Measurements from ENCODE around the gene MYH14.

The MYH14 gene

DNA sequence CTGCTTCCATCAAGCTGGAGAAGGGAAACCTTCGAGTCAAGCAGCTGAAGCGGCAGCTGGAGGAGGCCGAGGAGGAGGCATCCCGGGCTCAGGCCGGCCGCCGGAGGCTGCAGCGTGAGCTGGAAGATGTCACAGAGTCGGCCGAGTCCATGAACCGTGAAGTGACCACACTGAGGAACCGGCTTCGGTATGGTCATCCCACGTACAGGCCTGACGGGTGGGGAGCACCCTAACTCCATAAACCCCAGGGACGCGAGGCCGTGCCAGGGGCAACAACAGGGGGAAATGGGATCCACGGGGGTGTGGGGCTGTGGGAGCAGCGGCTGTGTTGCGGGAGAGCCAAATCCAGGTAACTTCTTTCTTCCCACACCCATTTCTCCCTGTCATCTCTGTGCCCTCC is 105.6 kb downstream of the MYH14 start:
- no peak overlapping the region for H3K27ac Mint-ChIP-seq
- no peak overlapping the region for H3K4me3 Mint-ChIP-seq
- H3K27me3 Mint-ChIP-seq: peaks cover 57 to 74% of the 10 kb centered on the region in 2 donors
- no peak for ATAC-seq (replicated peaks)
- no peaks in the 10 kb centered on the region for H3K4me1 Mint-ChIP-seq (ENCODE audit: low read depth in 2 of 2)
- no peaks in the 10 kb centered on the region for H3K36me3 Mint-ChIP-seq (ENCODE audit: insufficient read depth)
- DNase-seq: no peak
- no peaks in the 10 kb centered on the region for H3K9me3 Mint-ChIP-seq

GRCh38 chr19:50309396-50310125 is 106.1 kb downstream of the MYH14 start:
- no peak overlapping the region for H3K4me3 Mint-ChIP-seq
- H3K36me3 Mint-ChIP-seq (ENCODE audit: insufficient read depth): peaks cover 2% of the 10 kb centered on the region
- DNase-seq (no peak), ATAC-seq (replicated peaks) (no peak)
- peaks cover 60 to 75% of the 10 kb centered on the region in 2 donors for H3K27me3 Mint-ChIP-seq
- H3K4me1 Mint-ChIP-seq (ENCODE audit: low read depth in 2 of 2): no peaks in the 10 kb centered on the region
- no peak overlapping the region for H3K27ac Mint-ChIP-seq
- no peaks in the 10 kb centered on the region for H3K9me3 Mint-ChIP-seq

- Mint-ChIP-seq H3K36me3 (ENCODE audit: insufficient read depth) (peaks cover 2% of the 10 kb centered on the region), H3K4me3 (no peak overlapping the region), H3K27ac (no peak overlapping the region), H3K9me3 (no peaks in the 10 kb centered on the region), H3K27me3 (peaks cover 63 to 78% of the 10 kb centered on the region in 2 donors), H3K4me1 (ENCODE audit: low read depth in 2 of 2) (peaks cover 3 to 7% of the 10 kb centered on the region in 2 donors)
- ATAC-seq (replicated peaks) (no peak), DNase-seq (no peak)
These were observed 107.5 kb downstream of the MYH14 start for GRCh38 chr19:50310759-50311465.

- ATAC-seq (replicated peaks) (no peak), DNase-seq (no peak)
- no peak overlapping the region for H3K27ac Mint-ChIP-seq
- peaks cover 2% of the 10 kb centered on the region for H3K36me3 Mint-ChIP-seq (ENCODE audit: insufficient read depth)
- H3K4me3 Mint-ChIP-seq: no peak overlapping the region
- H3K27me3 Mint-ChIP-seq: peaks cover 73 to 82% of the 10 kb centered on the region in 2 donors
- no peaks in the 10 kb centered on the region for H3K9me3 Mint-ChIP-seq
- H3K4me1 Mint-ChIP-seq (ENCODE audit: low read depth in 2 of 2): peaks cover 3 to 14% of the 10 kb centered on the region in 2 donors
These were observed 108.6 kb downstream of the MYH14 start for GRCh38 chr19:50311723-50312635.

GRCh38 chr19:50312967-50313811 is 109.8 kb downstream of the MYH14 start:
- no peak for ATAC-seq (replicated peaks)
- Mint-ChIP-seq H3K27me3 (peaks cover 74 to 83% of the 10 kb centered on the region in 2 donors), H3K4me1 (ENCODE audit: low read depth in 2 of 2) (peaks cover 3 to 14% of the 10 kb centered on the region in 2 donors), H3K27ac (no peak overlapping the region), H3K9me3 (no peaks in the 10 kb centered on the region), H3K36me3 (ENCODE audit: insufficient read depth) (peaks cover 2% of the 10 kb centered on the region), H3K4me3 (no peak overlapping the region)
- no peak for DNase-seq

DNA sequence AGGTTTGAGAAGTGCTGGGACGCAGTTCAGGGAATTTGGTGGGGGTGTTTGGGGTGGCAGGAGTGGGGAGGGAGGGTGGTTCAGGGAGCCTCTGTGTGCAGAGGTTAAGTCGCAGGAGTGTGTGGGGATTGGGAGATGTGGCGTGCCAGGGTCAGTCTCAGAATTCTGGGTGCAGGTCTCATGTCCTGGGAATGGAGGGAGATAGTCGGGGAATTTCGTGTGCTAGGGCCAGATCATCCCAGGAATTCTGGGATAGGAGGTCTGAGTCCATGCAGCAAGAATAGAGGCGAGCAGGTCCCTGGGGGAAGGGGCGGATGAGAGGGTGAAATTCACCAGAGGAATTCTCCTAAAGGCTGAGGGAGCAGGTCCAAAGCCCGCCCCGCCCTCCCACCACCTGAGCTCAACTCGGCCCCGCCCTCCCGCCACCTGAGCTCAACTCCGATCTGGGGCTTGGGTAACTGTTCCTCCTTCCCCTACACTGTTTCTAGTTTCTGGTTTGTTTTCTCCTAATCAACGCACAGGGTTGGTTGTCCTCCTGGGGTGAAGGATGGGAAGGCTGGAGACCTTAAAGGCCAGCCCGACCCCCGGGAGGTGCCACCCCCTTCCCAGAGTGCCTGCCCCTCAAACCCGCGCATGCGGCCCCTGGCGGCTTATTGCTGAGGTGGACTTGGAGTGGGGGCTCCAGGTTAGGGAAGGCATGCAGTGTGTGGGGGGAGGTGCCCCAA is 110.6 kb downstream of the MYH14 start:
- Mint-ChIP-seq H3K27ac (no peak overlapping the region), H3K36me3 (ENCODE audit: insufficient read depth) (peaks cover 2% of the 10 kb centered on the region), H3K9me3 (no peaks in the 10 kb centered on the region), H3K4me3 (no peak overlapping the region), H3K4me1 (ENCODE audit: low read depth in 2 of 2) (peaks cover 3 to 14% of the 10 kb centered on the region in 2 donors), H3K27me3 (peaks cover 69 to 81% of the 10 kb centered on the region in 2 donors)
- ATAC-seq (replicated peaks): no peak
- DNase-seq: no peak

- H3K9me3 Mint-ChIP-seq: no peaks in the 10 kb centered on the region
- peaks cover 3 to 14% of the 10 kb centered on the region in 2 donors for H3K4me1 Mint-ChIP-seq (ENCODE audit: low read depth in 2 of 2)
- peak overlapping the region in 1 of 2 donors; percentile 54 for H3K4me3 Mint-ChIP-seq
- H3K27me3 Mint-ChIP-seq: peaks cover 68 to 81% of the 10 kb centered on the region in 2 donors
- no peak overlapping the region for H3K27ac Mint-ChIP-seq
- ATAC-seq (replicated peaks) (no peak), DNase-seq (no peak)
- peaks cover 2% of the 10 kb centered on the region for H3K36me3 Mint-ChIP-seq (ENCODE audit: insufficient read depth)
These were observed 111.6 kb downstream of the MYH14 start for GRCh38 chr19:50314724-50315708.

DNA sequence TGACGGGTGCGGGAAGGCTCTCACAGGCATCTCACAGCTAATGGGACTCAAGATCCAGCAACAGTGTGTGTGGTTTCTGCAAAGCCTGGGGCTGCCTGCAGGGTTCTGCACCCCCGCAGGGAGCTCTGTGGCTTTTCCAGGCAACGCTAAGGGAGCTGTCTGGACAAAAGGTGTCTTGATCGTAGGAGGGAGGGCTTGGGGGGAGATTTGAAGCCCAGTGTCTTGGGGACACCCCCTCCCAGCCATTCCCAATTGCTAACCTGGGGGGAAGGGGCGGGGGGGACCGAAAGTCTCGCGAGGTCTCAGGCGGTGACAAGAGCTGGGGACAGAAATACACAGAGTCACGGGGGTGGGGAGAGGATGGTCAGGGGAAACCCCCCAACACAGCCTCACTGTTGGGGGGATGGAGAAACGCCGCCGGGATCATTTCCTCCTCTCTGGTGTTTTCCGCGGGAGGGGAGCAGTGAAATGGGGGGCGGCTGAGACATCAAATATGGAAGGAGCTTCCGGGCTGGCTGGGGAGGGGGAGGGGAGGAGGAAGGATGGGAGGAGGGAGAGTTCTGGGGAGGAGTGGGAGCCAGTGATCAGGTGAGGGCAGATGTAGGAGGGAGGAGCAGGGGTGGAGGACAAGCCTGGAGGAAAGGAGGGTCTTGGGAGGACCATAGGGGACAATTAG is 112.5 kb downstream of the MYH14 start:
- Mint-ChIP-seq H3K4me3 (peak overlapping the region; percentile 12 to 54), H3K4me1 (ENCODE audit: low read depth in 2 of 2) (peaks cover 3 to 14% of the 10 kb centered on the region in 2 donors), H3K9me3 (no peaks in the 10 kb centered on the region), H3K27me3 (peaks cover 66 to 81% of the 10 kb centered on the region in 2 donors), H3K36me3 (ENCODE audit: insufficient read depth) (peaks cover 2% of the 10 kb centered on the region), H3K27ac (no peak overlapping the region)
- DNase-seq (no peak), ATAC-seq (replicated peaks) (no peak)

DNA sequence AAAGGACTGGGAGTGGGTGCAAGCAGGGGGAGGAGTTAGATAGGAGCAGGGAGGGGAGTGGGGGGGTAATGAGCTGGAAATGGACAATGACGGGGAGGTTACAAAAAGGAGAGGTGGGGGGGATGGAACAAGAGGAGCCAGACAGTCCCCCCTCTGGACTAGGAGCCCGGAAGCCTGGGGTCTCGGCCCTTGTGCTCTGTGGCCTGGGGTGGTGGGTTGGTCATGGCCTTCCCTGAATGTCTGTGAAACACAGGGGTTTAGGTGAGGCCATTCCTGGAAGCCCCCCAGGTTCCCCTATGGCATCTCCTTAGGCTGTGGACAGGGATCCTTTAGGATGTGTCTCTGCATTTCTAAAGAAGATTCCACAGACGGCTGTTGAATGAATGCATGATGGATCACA is 113.7 kb downstream of the MYH14 start:
- no peak for DNase-seq
- Mint-ChIP-seq H3K27ac (no peak overlapping the region), H3K4me3 (no peak overlapping the region)

DNA sequence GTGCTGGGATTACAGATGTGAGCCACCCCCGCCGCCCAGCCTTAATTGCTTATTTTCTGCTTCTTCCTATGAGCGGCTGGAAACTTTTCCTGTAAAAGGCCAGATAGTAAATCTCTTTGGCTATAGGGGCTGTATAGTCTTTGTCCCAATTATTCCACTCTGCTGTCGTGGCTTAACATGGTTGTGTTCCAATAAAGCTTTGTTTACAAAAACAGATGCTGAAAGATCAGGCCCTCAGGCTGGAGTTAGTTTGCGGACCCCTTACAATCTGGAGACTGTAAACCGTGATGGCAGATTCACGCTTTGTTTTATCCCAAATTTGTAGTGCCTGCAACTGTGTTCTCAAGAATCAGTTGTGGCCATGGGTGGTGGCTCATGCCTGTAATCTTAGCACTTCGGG is 115.0 kb downstream of the MYH14 start:
- Mint-ChIP-seq H3K9me3 (no peaks in the 10 kb centered on the region), H3K27me3 (peaks cover 77 to 91% of the 10 kb centered on the region in 2 donors), H3K4me3 (no peak overlapping the region), H3K4me1 (ENCODE audit: low read depth in 2 of 2) (peaks cover 3 to 14% of the 10 kb centered on the region in 2 donors), H3K36me3 (ENCODE audit: insufficient read depth) (peaks cover 2% of the 10 kb centered on the region), H3K27ac (no peak overlapping the region)
- DNase-seq (no peak), ATAC-seq (replicated peaks) (no peak)

More for the DNA sequence above, 113.7 kb downstream of the MYH14 start:
- peaks cover 74 to 91% of the 10 kb centered on the region in 2 donors for H3K27me3 Mint-ChIP-seq
- ATAC-seq (replicated peaks): no peak
- H3K36me3 Mint-ChIP-seq (ENCODE audit: insufficient read depth): peaks cover 2% of the 10 kb centered on the region
- H3K9me3 Mint-ChIP-seq: no peaks in the 10 kb centered on the region
- peaks cover 3 to 14% of the 10 kb centered on the region in 2 donors for H3K4me1 Mint-ChIP-seq (ENCODE audit: low read depth in 2 of 2)

- ATAC-seq (replicated peaks) (no peak), DNase-seq (no peak)
- H3K27ac Mint-ChIP-seq: no peak overlapping the region
- peaks cover 76 to 86% of the 10 kb centered on the region in 2 donors for H3K27me3 Mint-ChIP-seq
- peaks cover 2% of the 10 kb centered on the region for H3K36me3 Mint-ChIP-seq (ENCODE audit: insufficient read depth)
- H3K9me3 Mint-ChIP-seq: no peaks in the 10 kb centered on the region
- no peak overlapping the region for H3K4me3 Mint-ChIP-seq
- peaks cover 3 to 14% of the 10 kb centered on the region in 2 donors for H3K4me1 Mint-ChIP-seq (ENCODE audit: low read depth in 2 of 2)
These were observed 115.7 kb downstream of the MYH14 start for GRCh38 chr19:50319156-50319555.
